ENCODE results near the gene SLC15A4.

DNA sequence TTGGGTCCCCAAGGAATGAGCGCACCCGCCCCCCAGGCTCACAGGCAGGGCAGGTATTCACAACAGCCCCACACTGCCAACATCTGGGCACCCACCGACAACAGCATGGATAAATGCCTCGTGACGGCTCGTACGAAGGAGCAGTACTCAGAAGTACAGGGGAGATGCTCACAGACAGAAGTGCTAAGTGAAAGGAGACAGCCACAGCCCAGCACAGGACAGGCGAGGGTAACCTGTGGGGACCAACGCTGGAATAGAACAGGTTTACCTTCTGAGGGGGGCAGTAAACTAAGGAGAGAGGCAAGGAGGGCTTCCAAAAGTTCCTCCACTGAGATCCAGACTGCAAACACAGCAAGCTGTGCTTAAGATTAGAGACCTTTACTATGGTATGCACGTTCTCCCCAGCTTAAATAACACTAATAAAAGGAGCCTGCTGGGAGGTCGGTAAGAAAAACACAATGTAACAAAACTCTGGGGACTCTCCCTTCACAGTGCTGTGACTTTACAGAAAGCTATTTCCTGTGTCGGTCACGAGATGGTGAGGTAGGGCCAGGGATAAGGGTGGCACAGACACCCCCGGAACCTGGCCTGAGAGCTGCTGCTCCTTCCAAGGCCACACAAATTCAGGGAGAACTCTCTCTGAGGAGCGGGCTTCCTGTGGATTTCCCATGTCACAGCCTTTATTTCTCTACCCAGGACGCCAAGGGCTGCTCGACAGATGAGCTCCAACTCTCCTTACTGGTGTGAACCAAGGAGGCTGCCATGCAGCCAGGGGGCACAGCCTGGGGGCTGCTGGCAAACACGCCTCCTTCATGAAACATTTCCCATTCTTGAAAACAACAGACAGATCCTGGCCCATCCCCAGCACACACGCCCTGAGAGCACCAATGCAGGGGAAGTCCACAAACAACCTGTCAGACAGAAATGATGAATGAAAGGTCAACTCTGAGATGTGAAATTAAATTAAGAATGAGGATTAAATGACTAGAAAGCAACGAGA is 26.3 kb downstream of the SLC15A4 start:
- no peak for TF ChIP-seq HCFC1 (IDR thresholded peaks at IDR 0.05; ENCODE audit: low read depth, low read length)
- no peak for TF ChIP-seq EZH2 (IDR thresholded peaks at IDR 0.05; ENCODE audit: borderline replicate concordance, low read depth, low read length)
- TF ChIP-seq HNRNPUL1 (IDR thresholded peaks at IDR 0.05; ENCODE audit: low read length) = no peak
- TF ChIP-seq ZNF384 (IDR thresholded peaks at IDR 0.05; ENCODE audit: low read depth, low read length) = no peak
- no peak for TF ChIP-seq TAF1 (IDR thresholded peaks at IDR 0.05; ENCODE audit: control insufficient read depth, extremely low read depth, insufficient read depth, low read length, severe bottlenecking)
- no peak for TF ChIP-seq RAD21 (CRISPR knock-in tag; conservative IDR thresholded peaks at IDR 0.05 in 1 of 2, IDR thresholded peaks at IDR 0.05 in 1 of 2)
- no peak for TF ChIP-seq NCOA1 (IDR thresholded peaks at IDR 0.05; ENCODE audit: low read depth)
